GM12891 (cell line): ENCODE data around the gene CEND1.

ENCODE experiments used
- POLR2A ChIP-seq: IDR thresholded peaks from 2 replicates; pipeline ENCODE4 v1.6.1; 2011; ENCODE audit warnings: low read depth, low read length, control low read depth
- TAF1 ChIP-seq: IDR thresholded peaks from 2 replicates; pipeline ENCODE4 v1.6.1; 2011; ENCODE audit warnings: low read depth, low read length, control low read depth

- TF ChIP-seq TAF1 (no peak), POLR2A (peak; percentile 31; the same call in 1 of the 2 replicates)
Observed at GRCh38 chr11:767238-767637, 22.7 kb downstream of the CEND1 start.
